GM15510 (cell line): ENCODE measurements around the gene FGFR4.

Experiments
- POLR2A ChIP-seq: IDR thresholded peaks from 3 replicates; pipeline ENCODE4 v1.6.1; 2011; ENCODE audit warnings: borderline replicate concordance; ENCODE audit not compliant: insufficient read length; ENCODE audit errors: extremely low read depth

FGFR4 gene

GRCh38 chr5:177086654-177087397, at the start of gene FGFR4:
FGFR4 (plus strand) TSS chr5:177086915; CDS start chr5:177089603, 2,688 bp downstream.
- TF ChIP-seq POLR2A = no peak

- no peak for TF ChIP-seq POLR2A
These were observed 49.8 kb upstream of the FGFR4 start for GRCh38 chr5:177036921-177037320.

DNA sequence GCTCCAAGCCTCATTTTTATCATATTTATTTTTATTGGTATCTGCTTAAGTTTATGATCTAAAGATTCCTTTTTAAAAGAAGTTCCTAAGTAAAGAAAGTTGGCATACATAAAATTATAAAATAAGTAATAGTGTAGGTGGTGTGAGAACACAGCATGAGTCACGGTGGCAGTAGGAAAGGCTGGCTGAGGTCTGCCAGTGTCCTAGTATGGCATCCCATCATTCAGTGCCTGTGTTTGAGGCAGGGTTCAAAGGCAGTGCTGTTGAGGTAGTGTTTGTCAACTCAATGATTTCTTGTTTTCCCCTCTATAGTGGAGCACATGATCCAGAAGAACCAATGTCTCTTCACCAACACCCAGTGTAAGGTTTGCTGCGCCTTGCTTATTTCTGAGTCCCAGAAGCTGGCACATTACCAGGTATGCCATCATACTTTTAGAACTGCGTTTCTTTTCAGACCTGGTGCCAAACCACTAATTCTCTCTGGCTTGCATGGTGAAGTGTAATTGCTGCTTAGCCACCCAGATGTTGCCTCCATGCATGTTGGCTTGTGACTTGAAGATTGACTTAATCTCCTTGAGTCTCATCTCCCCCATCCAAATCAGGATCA, 45.8 kb upstream of the FGFR4 start:
- no peak for TF ChIP-seq POLR2A

GRCh38 chr5:177041936-177042335, 44.8 kb upstream of the FGFR4 start:
- no peak for TF ChIP-seq POLR2A

- no peak for TF ChIP-seq POLR2A
These were observed 43.6 kb upstream of the FGFR4 start for GRCh38 chr5:177043114-177043513.

- TF ChIP-seq POLR2A = no peak
These were observed 42.8 kb upstream of the FGFR4 start for GRCh38 chr5:177043958-177044357.

- no peak for TF ChIP-seq POLR2A
These were observed 42.1 kb upstream of the FGFR4 start for GRCh38 chr5:177044641-177045040.

- no peak for TF ChIP-seq POLR2A
These were observed 41.1 kb upstream of the FGFR4 start for GRCh38 chr5:177045631-177046030.

GRCh38 chr5:177049285-177049684, 37.4 kb upstream of the FGFR4 start:
- no peak for TF ChIP-seq POLR2A

- TF ChIP-seq POLR2A = no peak
These were observed 22.0 kb upstream of the FGFR4 start for GRCh38 chr5:177064500-177065277.

- TF ChIP-seq POLR2A = no peak
These were observed 21.2 kb upstream of the FGFR4 start for GRCh38 chr5:177065491-177065890.

DNA sequence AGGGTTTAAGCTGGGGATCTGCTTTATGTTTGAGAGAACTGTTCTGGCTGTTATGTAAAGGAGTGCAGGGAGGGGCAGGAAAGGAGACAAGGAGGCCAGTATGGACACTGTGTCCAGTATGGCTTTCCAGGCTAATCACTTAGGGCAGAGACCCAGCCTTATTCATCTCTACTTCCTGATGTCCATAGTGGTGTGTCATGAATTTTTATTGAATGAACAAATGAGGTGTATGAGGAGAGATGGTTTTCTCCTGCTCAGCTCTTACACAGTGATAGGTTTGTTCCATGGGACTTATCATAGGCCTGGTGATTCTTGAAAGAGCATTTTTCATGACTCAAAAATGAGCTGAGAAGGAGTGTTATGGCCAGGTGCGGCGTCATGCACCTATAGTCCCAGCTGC, 20.5 kb upstream of the FGFR4 start:
- no peak for TF ChIP-seq POLR2A

GRCh38 chr5:177067503-177067902, 19.2 kb upstream of the FGFR4 start:
- TF ChIP-seq POLR2A = no peak

- TF ChIP-seq POLR2A = no peak
These were observed 16.1 kb upstream of the FGFR4 start for GRCh38 chr5:177070536-177071191.
